Gastroesophageal sphincter (tissue), 4 donors: ENCODE measurements around the gene TRIM22. TPM values are rescaled to one million over a fixed set of nuclear protein-coding genes. Genes with fewer than 3 reads are reported as not detected.

ENCODE experiments used
- ATAC-seq: fragments of 150-250 bp; one replicate; pipeline ENCODE4 v1.9.1; 2016; ENCODE audit warnings: mild to moderate bottlenecking, moderate library complexity
- H3K27ac ChIP-seq, 4 donors: fragments of 200-600 bp; sonication (generic) in 3 of 4; 1 replicate in 3 of 4; 2 replicates in 1 of 4; pipeline ENCODE4 v1.5.1; 2016 to 2019
- H3K27me3 ChIP-seq: fragments of 200-600 bp; sonication (generic); one replicate; pipeline ENCODE4 v1.5.1; 2019
- H3K36me3 ChIP-seq, 2 donors: fragments of 200-600 bp; sonication (generic); one replicate each; pipeline ENCODE4 v1.5.1; 2019; ENCODE audit warnings: control low read depth in 1 of 2
- H3K4me1 ChIP-seq, 3 donors: fragments of 200-600 bp; sonication (generic); 1 replicate in 2 of 3; 2 replicates in 1 of 3; pipeline ENCODE4 v1.5.1; 2016 to 2019; ENCODE audit warnings: control low read depth in 2 of 3
- H3K4me3 ChIP-seq, 2 donors: fragments of 200-600 bp; sonication (generic); one replicate each; pipeline ENCODE4 v1.5.1; 2019; ENCODE audit warnings: mild to moderate bottlenecking in 1 of 2, moderate library complexity in 1 of 2
- H3K9me3 ChIP-seq, 3 donors: fragments of 200-600 bp; sonication (generic); one replicate each; pipeline ENCODE4 v1.5.1; 2017 to 2019; ENCODE audit warnings: control low read depth in 2 of 3
- CTCF ChIP-seq, 4 experiments: fragments of 200-600 bp in 2 of 4; fragments of 450-650 bp in 2 of 4; sonication (generic) in 1 of 4; IDR thresholded peaks; one replicate each; pipeline ENCODE4 v1.5.1; 2017 to 2019; ENCODE audit warnings: antibody characterized with exemption in 4 of 4, mild to moderate bottlenecking in 2 of 4, moderate library complexity in 2 of 4
- EP300 ChIP-seq: sonication (generic); formaldehyde crosslinking; IDR thresholded peaks from one replicate; pipeline ENCODE4 v1.6.1; 2017; ENCODE audit warnings: antibody characterized with exemption, mild to moderate bottlenecking
- POLR2A ChIP-seq, 2 donors: fragments of 450-650 bp; IDR thresholded peaks; one replicate each; pipeline ENCODE4 v1.6.1; 2017; ENCODE audit warnings: antibody characterized with exemption in 2 of 2, mild to moderate bottlenecking in 2 of 2, moderate library complexity in 1 of 2
- POLR2AphosphoS5 ChIP-seq: sonication (generic); formaldehyde crosslinking; IDR thresholded peaks from one replicate; pipeline ENCODE4 v1.6.1; 2017; ENCODE audit warnings: antibody characterized with exemption
- WGBS, 2 donors: methylation state at CpG; one replicate each; pipeline ENCODE4 v1.1.5; 2018; ENCODE audit warnings: low coverage in 1 of 2; 5-methylcytosine and 5-hydroxymethylcytosine counted together
- total RNA-seq, 4 donors: library from RNA; depleted of rRNA; stranded (reverse); fragments of >200 nt; gene quantifications; one replicate each; pipeline ENCODE4 v1.1.0, GENCODE V29; 2016

TRIM22 gene
- total RNA-seq, 4 donors from 2014 or later: 31.6 to 50.4 (median 32.1) TPM

- Histone ChIP-seq H3K4me3 (peak overlapping the region in 1 of 2 donors; percentile 51), H3K36me3 (peaks cover 0 to 14% of the 10 kb centered on the region in 2 donors), H3K9me3 (no peaks in the 10 kb centered on the region), H3K27me3 (no peaks in the 10 kb centered on the region), H3K27ac (peak overlapping the region in 1 of 4 donors; percentile 27), H3K4me1 (peaks cover 0 to 61% (median 4%) of the 10 kb centered on the region in 3 donors)
- no peak for ATAC-seq
- 51 to 79% methylated on average over 3 of the region's 3 CpGs for WGBS, 2 donors
- TF ChIP-seq POLR2AphosphoS5 (no peak), EP300 (no peak), POLR2A (IDR thresholded peaks at IDR 0.05) (no peak), CTCF (IDR thresholded peaks at IDR 0.05) (no peak)
Measured at GRCh38 chr11:5691964-5692361, 2.4 kb downstream of the TRIM22 start.

- ATAC-seq: no peak
- no peak overlapping the region for H3K4me3 ChIP-seq
- no peak overlapping the region for H3K27ac ChIP-seq
- TF ChIP-seq POLR2AphosphoS5 (no peak), EP300 (no peak), CTCF (IDR thresholded peaks at IDR 0.05) (no peak)
- no peaks in the 10 kb centered on the region for H3K9me3 ChIP-seq
- 65 to 96% methylated on average over 1 of the region's 1 CpG for WGBS, 2 donors
- peaks cover 0 to 38% of the 10 kb centered on the region in 2 donors for H3K36me3 ChIP-seq
- H3K27me3 ChIP-seq: no peaks in the 10 kb centered on the region
- peaks cover 0 to 49% (median 0%) of the 10 kb centered on the region in 3 donors for H3K4me1 ChIP-seq
Measured at GRCh38 chr11:5694642-5695041, 5.1 kb downstream of the TRIM22 start.

- Histone ChIP-seq H3K4me3 (no peak overlapping the region), H3K9me3 (no peaks in the 10 kb centered on the region), H3K4me1 (peaks cover 0 to 47% (median 0%) of the 10 kb centered on the region in 3 donors), H3K27ac (no peak overlapping the region), H3K27me3 (no peaks in the 10 kb centered on the region), H3K36me3 (peaks cover 0 to 47% of the 10 kb centered on the region in 2 donors)
- no peak for ATAC-seq
- no peak for TF ChIP-seq POLR2A (IDR thresholded peaks at IDR 0.05)
- TF ChIP-seq CTCF (IDR thresholded peaks at IDR 0.05): no peak
- TF ChIP-seq POLR2AphosphoS5: no peak
- no peak for TF ChIP-seq EP300
- 73 to 75% methylated on average over 1 of the region's 1 CpG for WGBS, 2 donors
Measured at GRCh38 chr11:5695580-5695979, 6.0 kb downstream of the TRIM22 start.

- no peak overlapping the region for H3K27ac ChIP-seq
- TF ChIP-seq EP300: no peak
- TF ChIP-seq CTCF (IDR thresholded peaks at IDR 0.05): no peak
- TF ChIP-seq POLR2AphosphoS5: no peak
- TF ChIP-seq POLR2A (IDR thresholded peaks at IDR 0.05): no peak
- H3K27me3 ChIP-seq: no peaks in the 10 kb centered on the region
- H3K4me1 ChIP-seq: peaks cover 0 to 41% (median 0%) of the 10 kb centered on the region in 3 donors
- H3K4me3 ChIP-seq: no peak overlapping the region
- WGBS, 2 donors: 70% methylated on average over 2 of the region's 2 CpGs; no CpG with 5 or more reads in 1 of the 2 donors
- ATAC-seq: no peak
- H3K36me3 ChIP-seq: peaks cover 0 to 53% of the 10 kb centered on the region in 2 donors
- H3K9me3 ChIP-seq: no peaks in the 10 kb centered on the region
Measured at GRCh38 chr11:5696210-5696609, 6.6 kb downstream of the TRIM22 start.

GRCh38 chr11:5698281-5698680 is 8.7 kb downstream of the TRIM22 start:
- no peak for ATAC-seq
- H3K36me3 ChIP-seq: peaks cover 0 to 63% of the 10 kb centered on the region in 2 donors

More at GRCh38 chr11:5698281-5698680, 8.7 kb downstream of the TRIM22 start:
- TF ChIP-seq POLR2A (IDR thresholded peaks at IDR 0.05) (no peak), POLR2AphosphoS5 (no peak), EP300 (no peak)
- no peak overlapping the region for H3K4me3 ChIP-seq
- H3K4me1 ChIP-seq: peaks cover 0 to 21% (median 0%) of the 10 kb centered on the region in 3 donors
- no peak overlapping the region for H3K27ac ChIP-seq
- WGBS, 2 donors: 90 to 91% methylated on average over 6 of the region's 7 CpGs
- no peaks in the 10 kb centered on the region for H3K9me3 ChIP-seq
- H3K27me3 ChIP-seq: no peaks in the 10 kb centered on the region
